Kidney (tissue), 14 donors: Measurements from ENCODE around the gene FRAT1. TPM values are rescaled to one million over a fixed set of nuclear protein-coding genes. Genes with fewer than 3 reads are reported as not detected.
"Not testable (repeated sequence)": the region's sequence is repeated elsewhere in the genome, so short reads cannot be mapped to it uniquely, and the experiment has no call there.

ENCODE experiments used
- DNase-seq, 5 donors: peaks; one replicate each; pipeline ENCODE4 v3.0.0-alpha.2; 2013 to 2020
- FAIRE-seq: peaks from 2 replicates; lab custom pipeline; 2012; peaks lifted over from hg19 to GRCh38; lab: Jason Lieb, UNC
- H3K27ac ChIP-seq, 2 donors: one replicate each; pipeline ENCODE4 v1.7.0; 2013; ENCODE audit warnings: low read depth in 2 of 2, low read length in 2 of 2, inconsistent platforms in 1 of 2
- H3K27me3 ChIP-seq: one replicate; pipeline ENCODE4 v1.7.1; 2013; ENCODE audit warnings: low read length, inconsistent platforms; ENCODE audit not compliant: control insufficient read depth, insufficient read depth
- H3K36me3 ChIP-seq, 3 donors: one replicate each; pipeline versions ENCODE4 v1.7.0 to v1.7.1; 2013; ENCODE audit warnings: low read length in 3 of 3, control low read depth in 1 of 3, inconsistent platforms in 1 of 3; ENCODE audit not compliant: insufficient read depth in 3 of 3, control insufficient read depth in 2 of 3
- H3K4me1 ChIP-seq, 3 donors: one replicate each; pipeline versions ENCODE4 v1.7.0 to v1.7.1; 2013; ENCODE audit warnings: low read length in 3 of 3, inconsistent platforms in 1 of 3, low read depth in 1 of 3; ENCODE audit not compliant: control insufficient read depth in 2 of 3, insufficient read depth in 2 of 3
- H3K4me3 ChIP-seq, 3 donors: one replicate each; pipeline versions ENCODE4 v1.7.0 to v1.8.1; 2013; ENCODE audit warnings: low read length in 3 of 3, control low read depth in 1 of 3, inconsistent platforms in 1 of 3
- H3K9ac ChIP-seq, 3 donors: one replicate each; pipeline versions ENCODE4 v1.7.0 to v1.7.1; 2013; ENCODE audit warnings: low read length in 3 of 3, control low read depth in 1 of 3, inconsistent platforms in 1 of 3
- H3K9me3 ChIP-seq, 3 donors: one replicate each; pipeline versions ENCODE4 v1.7.0 to v1.7.1; 2013; ENCODE audit warnings: low read length in 3 of 3, control low read depth in 1 of 3, inconsistent platforms in 1 of 3; ENCODE audit not compliant: control insufficient read depth in 2 of 3, insufficient read depth in 1 of 3
- CTCF ChIP-seq: IDR thresholded peaks from 3 replicates; pipeline ENCODE4 v1.5.1; 2012; ENCODE audit warnings: mild to moderate bottlenecking, moderate library complexity, borderline replicate concordance; ENCODE audit not compliant: insufficient read depth; ENCODE audit errors: extremely low read depth
- intact Hi-C: fragments of 100-400 bp; cut with DNase I; formaldehyde crosslinking; loops from one replicate; pipeline ENCODE4 v1.11.1; 2022
- polyA plus RNA-seq: library from polyadenylated mRNA; stranded (reverse); fragments of 350-450 nt; fragmentation: Illumina TruSeq; extraction: RNeasy Lipid Tissue Mini Kit (QIAGEN cat#74804); gene quantifications from one replicate; pipeline ENCODE4 v1.2.3, GENCODE V29; 2014; ENCODE audit warnings: low read depth, low replicate concordance; ENCODE audit not compliant: insufficient read depth
- total RNA-seq: library from RNA; stranded (reverse); fragmentation: NEBNext Ultra II Directional; extraction: Animal tissue kit (Norgen Biotek cat#: 25700); gene quantifications from one replicate; pipeline ENCODE4 v1.2.1, GENCODE V29; 2021
- donor health status: control.
- donor health status: control.
- donor health status: control.
- donor health status: control.
- donor health status: control.
- donor health status: DM: yes; HTN: yes; CAD: no.
- donor health status: Normal renal cell carcinoma (clear cell type).

Gene FRAT1
- total and polyA plus RNA-seq, 2 donors from 2014 or later: 2.1 to 7.0 TPM

DNA sequence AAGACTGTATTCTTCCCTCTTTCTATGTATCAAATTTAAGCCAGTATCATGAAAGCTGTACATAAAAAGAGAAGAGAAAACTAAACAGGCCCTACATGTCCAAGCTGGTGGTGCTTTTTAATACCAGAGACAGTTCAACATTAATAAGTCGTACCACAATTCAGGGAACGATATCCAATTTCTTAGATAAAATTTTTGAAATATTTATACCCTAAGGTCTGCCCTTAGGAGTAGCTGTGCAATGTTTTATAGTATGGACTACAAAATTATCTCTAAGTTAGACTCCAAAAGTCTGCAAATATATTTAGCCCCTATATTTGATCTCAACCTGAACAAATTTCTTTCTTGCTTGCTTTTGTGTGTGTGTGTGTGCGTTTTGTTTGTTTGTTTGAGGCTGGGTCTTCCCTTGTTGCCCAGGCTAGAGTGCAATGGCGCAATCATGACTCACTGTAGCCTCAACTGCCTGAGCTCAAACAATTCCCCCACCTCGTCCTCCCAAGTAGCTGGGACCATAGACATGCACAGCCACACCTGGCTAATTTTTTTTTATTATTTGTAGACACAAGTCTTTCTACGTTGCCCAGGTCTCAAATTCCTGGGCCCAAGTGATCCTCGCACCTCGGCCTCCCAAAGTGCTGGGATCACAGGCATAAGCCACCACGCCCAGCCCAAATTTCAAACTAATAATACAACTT, 39.8 kb upstream of the FRAT1 start:
- peaks cover 0 to 3% (median 0%) of the 10 kb centered on the region in 3 donors for H3K4me1 ChIP-seq
- H3K27me3 ChIP-seq: no peaks in the 10 kb centered on the region
- intact Hi-C loops: no loop called here
- no peak overlapping the region for H3K4me3 ChIP-seq
- FAIRE-seq (no peak), DNase-seq (peak in 1 of 5 donors; percentile 8)
- H3K9me3 ChIP-seq: no peaks in the 10 kb centered on the region
- no peak overlapping the region for H3K27ac ChIP-seq
- H3K9ac ChIP-seq: no peak overlapping the region
- TF ChIP-seq CTCF: no peak
- H3K36me3 ChIP-seq: no peaks in the 10 kb centered on the region

- Histone ChIP-seq H3K36me3 (no peaks in the 10 kb centered on the region), H3K27ac (no peak overlapping the region), H3K4me1 (no peaks in the 10 kb centered on the region), H3K27me3 (no peaks in the 10 kb centered on the region), H3K9me3 (no peaks in the 10 kb centered on the region), H3K9ac (no peak overlapping the region), H3K4me3 (no peak overlapping the region)
- intact Hi-C loops: loop anchor here (10.0 kb wide), 1 partner anchor 54 kb away; the partner anchor contains the start of gene FRAT2
- DNase-seq: no peak
- no peak for TF ChIP-seq CTCF
- FAIRE-seq: no peak
Measured at GRCh38 chr10:97280783-97281182, 38.3 kb upstream of the FRAT1 start.

GRCh38 chr10:97290076-97290475, 29.0 kb upstream of the FRAT1 start:
- H3K9me3 ChIP-seq, H3K9ac ChIP-seq, H3K27me3 ChIP-seq, H3K27ac ChIP-seq, H3K4me1 ChIP-seq, H3K36me3 ChIP-seq, FAIRE-seq, DNase-seq, H3K4me3 ChIP-seq, intact Hi-C loops: not testable (repeated sequence)

GRCh38 chr10:97290576-97291356, 28.3 kb upstream of the FRAT1 start:
- H3K4me1 ChIP-seq, H3K27ac ChIP-seq, H3K9ac ChIP-seq, DNase-seq, H3K9me3 ChIP-seq, H3K27me3 ChIP-seq, intact Hi-C loops, FAIRE-seq, H3K4me3 ChIP-seq, H3K36me3 ChIP-seq: not testable (repeated sequence)
